IMR-90 (cell line): ENCODE results near the gene TMSB10. TPM values are rescaled to one million over a fixed set of nuclear protein-coding genes. Genes with fewer than 3 reads are reported as not detected.

Source experiments
- ATAC-seq: fragments of 200-7000 bp; cut with Tn5 transposase; 2 replicates; pipeline ENCODE4 v1.9.1; 2020; ENCODE audit warnings: low read depth, mild to moderate bottlenecking, moderate library complexity
- BruUV-seq: library from RNA; stranded (reverse); fragments of 400-500 nt; replicated peaks from 2 replicates; lab custom pipeline; 2021; lab: Mats Ljungman, UMichigan
- CTCF ChIA-PET: fragments of 300-600 bp; formaldehyde crosslinking; extraction: SDS; loops from one replicate; lab custom pipeline; 2021; ENCODE audit warnings: antibody characterized with exemption; lab: Yijun Ruan, JAX
- POLR2A ChIA-PET: fragments of 300-600 bp; sonication (Branson Sonifier 250); formaldehyde crosslinking; loops from one replicate; lab custom pipeline; 2022; ENCODE audit warnings: antibody characterized with exemption; ENCODE audit not compliant: unreplicated experiment; lab: Charles Lee
- DNase-seq: peaks from one replicate; pipeline ENCODE4 v3.0.0; 2013
- H2AFZ ChIP-seq: replicated peaks from 2 replicates; pipeline ENCODE3; 2013; ENCODE audit warnings: low read length, mild to moderate bottlenecking; ENCODE audit not compliant: poor library complexity
- H2AK5ac ChIP-seq: 2 replicates; pipeline ENCODE4 v1.6.1; 2013; ENCODE audit warnings: low read depth, low read length, inconsistent platforms
- H2AK9ac ChIP-seq: replicated peaks from 2 replicates; pipeline ENCODE3; 2013; ENCODE audit warnings: mild to moderate bottlenecking, low read depth, low read length, moderate library complexity; ENCODE audit not compliant: poor library complexity
- H2BK120ac ChIP-seq: 2 replicates; pipeline ENCODE4 v1.6.1; 2013; ENCODE audit warnings: low read depth, low read length, inconsistent platforms
- H2BK15ac ChIP-seq: 3 replicates; pipeline ENCODE4 v1.6.1; 2013; ENCODE audit warnings: low read depth, low read length, inconsistent platforms
- H2BK20ac ChIP-seq: 2 replicates; pipeline ENCODE4 v1.6.1; 2013; ENCODE audit warnings: low read depth, mild to moderate bottlenecking, inconsistent platforms, low read length, moderate library complexity
- H2BK5ac ChIP-seq: 2 replicates; pipeline ENCODE4 v1.6.1; 2013; ENCODE audit warnings: mild to moderate bottlenecking, low read depth, low read length, inconsistent platforms; ENCODE audit not compliant: poor library complexity, severe bottlenecking
- H3K14ac ChIP-seq: replicated peaks from 2 replicates; pipeline ENCODE4 v1.6.1; 2013; ENCODE audit warnings: low read depth, low read length, inconsistent platforms
- H3K18ac ChIP-seq: 2 replicates; pipeline ENCODE4 v1.6.1; 2013; ENCODE audit warnings: low read depth, low read length, control low read depth
- H3K23ac ChIP-seq: 2 replicates; pipeline ENCODE4 v1.6.1; 2013; ENCODE audit warnings: low read depth, low read length, inconsistent platforms
- H3K27ac ChIP-seq: 2 replicates; pipeline ENCODE4 v1.5.1; 2013; ENCODE audit warnings: mild to moderate bottlenecking, control low read depth, low read length; ENCODE audit not compliant: insufficient read depth
- H3K27me3 ChIP-seq: 2 replicates; pipeline ENCODE4 v1.6.1; 2013; ENCODE audit warnings: low read length; ENCODE audit not compliant: control insufficient read depth, insufficient read depth
- H3K36me3 ChIP-seq: 2 replicates; pipeline ENCODE4 v1.6.1; 2013; ENCODE audit warnings: low read length, mixed read lengths; ENCODE audit not compliant: control insufficient read depth, insufficient read depth
- H3K4ac ChIP-seq: 2 replicates; pipeline ENCODE4 v1.6.1; 2013; ENCODE audit warnings: low read depth, low read length, inconsistent platforms
- H3K4me1 ChIP-seq: 2 replicates; pipeline ENCODE4 v1.6.1; 2013; ENCODE audit warnings: low read length, mixed read lengths; ENCODE audit not compliant: control insufficient read depth, insufficient read depth
- H3K4me2 ChIP-seq: 2 replicates; pipeline ENCODE4 v1.6.1; 2013; ENCODE audit warnings: low read depth, mild to moderate bottlenecking, control low read depth, low read length, moderate library complexity
- H3K4me3 ChIP-seq: 2 replicates; pipeline ENCODE4 v1.5.1; 2013; ENCODE audit warnings: low read depth, mild to moderate bottlenecking, control low read depth, low read length, moderate library complexity; ENCODE audit not compliant: insufficient read depth
- H3K56ac ChIP-seq: 2 replicates; pipeline ENCODE4 v1.6.1; 2013; ENCODE audit warnings: low read length, inconsistent platforms; ENCODE audit not compliant: insufficient read depth; ENCODE audit errors: extremely low read depth
- H3K79me1 ChIP-seq, 2 experiments: 2 replicates each; pipeline ENCODE4 v1.6.1; 2013; ENCODE audit warnings: low read length in 2 of 2, inconsistent platforms in 1 of 2, low read depth in 1 of 2
- H3K9ac ChIP-seq: 2 replicates; pipeline ENCODE4 v1.6.1; 2013; ENCODE audit warnings: low read depth, low read length, control low read depth
- H3K9me1 ChIP-seq: 2 replicates; pipeline ENCODE4 v1.6.1; 2013; ENCODE audit warnings: low read length, inconsistent platforms; ENCODE audit not compliant: insufficient read depth
- H3K9me3 ChIP-seq: 2 replicates; pipeline ENCODE4 v1.6.1; 2013; ENCODE audit warnings: low read length; ENCODE audit not compliant: control insufficient read depth, insufficient read depth
- H4K20me1 ChIP-seq: 2 replicates; pipeline ENCODE4 v1.6.1; 2013; ENCODE audit warnings: low read length, inconsistent platforms; ENCODE audit not compliant: insufficient read depth
- H4K5ac ChIP-seq: 2 replicates; pipeline ENCODE4 v1.6.1; 2013; ENCODE audit warnings: mild to moderate bottlenecking, low read depth, low read length, control low read depth
- H4K8ac ChIP-seq, 2 experiments: 2 replicates each; pipeline ENCODE4 v1.6.1; 2013; ENCODE audit warnings: low read depth in 2 of 2, low read length in 2 of 2, control low read depth in 1 of 2, inconsistent platforms in 1 of 2
- H4K91ac ChIP-seq: 2 replicates; pipeline ENCODE4 v1.6.1; 2013; ENCODE audit warnings: low read depth, low read length, inconsistent platforms; ENCODE audit not compliant: insufficient read depth
- BHLHE40 ChIP-seq: fragments of 150-350 bp; IDR thresholded peaks from 2 replicates; pipeline ENCODE4 v1.6.1; 2016; ENCODE audit warnings: mild to moderate bottlenecking, low read depth, low read length
- CEBPB ChIP-seq: IDR thresholded peaks from 2 replicates; pipeline ENCODE4 v1.6.1; 2012; ENCODE audit warnings: low read depth, low read length, improper control_type of control experiment
- CTCF ChIP-seq: conservative IDR thresholded peaks from 2 replicates; pipeline ENCODE4 v1.5.1; 2012; ENCODE audit warnings: mild to moderate bottlenecking, low read depth, low read length, improper control_type of control experiment
- FOS ChIP-seq: fragments of 150-350 bp; IDR thresholded peaks from 2 replicates; pipeline ENCODE4 v1.6.1; 2016; ENCODE audit warnings: low read depth, low read length
- MAZ ChIP-seq: IDR thresholded peaks from 2 replicates; pipeline ENCODE4 v1.6.1; 2012; ENCODE audit warnings: low read depth, mild to moderate bottlenecking, low read length, improper control_type of control experiment, moderate library complexity, borderline replicate concordance
- MXI1 ChIP-seq: IDR thresholded peaks from 2 replicates; pipeline ENCODE4 v1.6.1; 2012; ENCODE audit warnings: low read depth, mild to moderate bottlenecking, low read length, moderate library complexity, borderline replicate concordance
- NFE2L2 ChIP-seq: fragments of 150-350 bp; IDR thresholded peaks from 2 replicates; pipeline ENCODE4 v1.6.1; 2016; ENCODE audit warnings: low read depth, mild to moderate bottlenecking, low read length
- RAD21 ChIP-seq: IDR thresholded peaks from 2 replicates; pipeline ENCODE4 v1.6.1; 2012; ENCODE audit warnings: low read length, improper control_type of control experiment
- RFX5 ChIP-seq: IDR thresholded peaks from 2 replicates; pipeline ENCODE4 v1.8.0; 2012; ENCODE audit warnings: low read depth, mild to moderate bottlenecking, low read length, moderate library complexity
- WGBS, 2 experiments: methylation state at CpG; one replicate each; pipeline versions ENCODE4 v1.1.5 to v1.1.7; 2013; ENCODE audit warnings: missing lambda C conversion rate in 2 of 2; ENCODE audit not compliant: insufficient read length in 1 of 2; ENCODE audit errors: extremely low coverage in 2 of 2; 5-methylcytosine and 5-hydroxymethylcytosine counted together
- dilution Hi-C: fragments of 300-500 bp; cut with HindIII; formaldehyde crosslinking; loops from one replicate; pipeline ENCODE4 v1.14.3; 2018; ENCODE audit warnings: low sequenced_read_pairs; ENCODE audit not compliant: unreplicated experiment
- in situ Hi-C: fragments of 300-500 bp; cut with MboI; formaldehyde crosslinking; loops from 3 replicates; pipeline ENCODE4 v1.14.3; 2019; ENCODE audit warnings: low sequenced_read_pairs, inconsistent platforms, mixed read lengths
- intact Hi-C: fragments of 100-400 bp; cut with micrococcal nuclease; formaldehyde crosslinking; loops from 2 replicates; pipeline ENCODE4 v1.10.0; 2022
- polyA plus RNA-seq, 3 experiments: library from polyadenylated mRNA; depleted of rRNA; stranded (reverse); fragments of >200 nt; gene quantifications; 2 replicates each; pipeline ENCODE4 v1.2.3, GENCODE V29; 2012; ENCODE audit warnings: low replicate concordance in 1 of 3
- total RNA-seq: library from RNA; depleted of rRNA; stranded (reverse); fragments of >200 nt; gene quantifications from 2 replicates; pipeline ENCODE4 v1.2.3, GENCODE V29; 2012

The TMSB10 gene
- total and polyA plus RNA-seq, 2 of the 4 experiments (the other 2 are of a cell fraction): 3,620 to 5,527 TPM

GRCh38 chr2:84911135-84911678, 5.8 kb downstream of the TMSB10 start:
- no peak overlapping the region for H3K4me2 ChIP-seq
- H3K23ac ChIP-seq: 0 out of 2 replicates have a peak overlapping the region, but pooled peaks have one; percentile 4
- dilution Hi-C loops: no loop called here
- no peak overlapping the region for H3K4me3 ChIP-seq
- no peak overlapping the region; the same call in 1 of the 2 replicates for H3K18ac ChIP-seq
- CTCF ChIA-PET: no interaction called here
- H2BK15ac ChIP-seq: no peak overlapping the region
- DNase-seq (no peak), ATAC-seq (no peak)
- no peak overlapping the region for H4K5ac ChIP-seq
- TF ChIP-seq CTCF (no peak), NFE2L2 (no peak), BHLHE40 (no peak), MXI1 (no peak), FOS (no peak), RFX5 (no peak), MAZ (no peak), RAD21 (no peak), CEBPB (no peak)
- no peaks in the 10 kb centered on the region for H3K9me3 ChIP-seq
- POLR2A ChIA-PET: no interaction called here
- no peaks in the 10 kb centered on the region for H3K27me3 ChIP-seq
- peak overlapping the region; percentile 23 for H2BK120ac ChIP-seq
- H3K27ac ChIP-seq: no peak overlapping the region
- H3K36me3 ChIP-seq: peaks cover 20% of the 10 kb centered on the region
- peak overlapping the region; percentile 2; the same call in 1 of the 2 replicates for H3K4ac ChIP-seq
- peak overlapping the region; percentile 8; the same call in 1 of the 2 replicates for H2AK5ac ChIP-seq
- no CpG with 5 or more reads among the region's 5 CpGs for WGBS, 2 experiments
- H3K4me1 ChIP-seq: peaks cover 2% of the 10 kb centered on the region; the same call in 1 of the 2 replicates
- H3K14ac ChIP-seq: no peak overlapping the region
- H2AFZ ChIP-seq: no peak overlapping the region
- H3K79me1 ChIP-seq: peaks cover 6 to 29% of the 10 kb centered on the region in 2 experiments
- in situ Hi-C loops: no loop called here
- no peak overlapping the region for H3K56ac ChIP-seq
- H4K91ac ChIP-seq: no peak overlapping the region
- peak overlapping the region; percentile 21; the same call in 1 of the 2 replicates for H2BK20ac ChIP-seq
- no peak overlapping the region for H4K8ac ChIP-seq
- no TSS peak for BruUV-seq
- H3K9me1 ChIP-seq: no peaks in the 10 kb centered on the region
- no peak overlapping the region for H2AK9ac ChIP-seq
- H3K9ac ChIP-seq: no peak overlapping the region
- intact Hi-C loops: no loop called here
- H2BK5ac ChIP-seq: peak overlapping the region; percentile 1
- H4K20me1 ChIP-seq: peaks cover 16% of the 10 kb centered on the region
